ELR (cell line): ENCODE data around the gene RDH11.
"Not testable (repeated sequence)": the region's sequence is repeated elsewhere in the genome, so short reads cannot be mapped to it uniquely, and the experiment has no call there.

Source experiments
- DNase-seq: peaks from one replicate; pipeline ENCODE4 v3.0.0-alpha.2; 2015; ENCODE audit warnings: low read depth

Gene RDH11

GRCh38 chr14:67695394-67695949, at the start of gene RDH11:
Gene RDH11, minus strand, starts transcription at chr14:67695764. Its CDS starts 61 bp downstream, at chr14:67695703.
- peak; percentile 95 for DNase-seq

GRCh38 chr14:67744046-67744445, 48.5 kb upstream of the RDH11 start:
- no peak for DNase-seq

- DNase-seq, result peak; percentile 94
These were observed 43.4 kb upstream of the RDH11 start for GRCh38 chr14:67738740-67739504.

GRCh38 chr14:67736771-67737170, 41.2 kb upstream of the RDH11 start:
- no peak for DNase-seq

- no peak for DNase-seq
These were observed 40.0 kb upstream of the RDH11 start for GRCh38 chr14:67735336-67736147.

- DNase-seq, result peak; percentile 44
These were observed 39.1 kb upstream of the RDH11 start for GRCh38 chr14:67734675-67735074.

- DNase-seq, result no peak
These were observed 38.1 kb upstream of the RDH11 start for GRCh38 chr14:67733616-67734015.

GRCh38 chr14:67729072-67729885, 33.7 kb upstream of the RDH11 start:
- no peak for DNase-seq

- DNase-seq, result no peak
These were observed 32.7 kb upstream of the RDH11 start for GRCh38 chr14:67728258-67728657.

- no peak for DNase-seq
These were observed 31.8 kb upstream of the RDH11 start for GRCh38 chr14:67727361-67727760.

GRCh38 chr14:67725171-67725570, 29.6 kb upstream of the RDH11 start:
- no peak for DNase-seq

GRCh38 chr14:67722293-67722692, 26.7 kb upstream of the RDH11 start:
- peak; percentile 14 for DNase-seq

- DNase-seq, result no peak
These were observed 26.3 kb upstream of the RDH11 start for GRCh38 chr14:67721875-67722274.

GRCh38 chr14:67719866-67720265, 24.3 kb upstream of the RDH11 start:
- DNase-seq, result no peak

- DNase-seq, result not testable (repeated sequence)
These were observed 23.8 kb upstream of the RDH11 start for GRCh38 chr14:67719385-67719784.

- DNase-seq, result no peak
These were observed 22.7 kb upstream of the RDH11 start for GRCh38 chr14:67718265-67718664.

GRCh38 chr14:67717048-67717447, 21.5 kb upstream of the RDH11 start:
- DNase-seq, result no peak

GRCh38 chr14:67710209-67710608, 14.6 kb upstream of the RDH11 start:
- DNase-seq, result peak; percentile 38

- DNase-seq, result not testable (repeated sequence)
These were observed 14.2 kb upstream of the RDH11 start for GRCh38 chr14:67709796-67710195.

GRCh38 chr14:67709346-67709745, 13.8 kb upstream of the RDH11 start:
- DNase-seq, result not testable (repeated sequence)

GRCh38 chr14:67705211-67705610, 9.6 kb upstream of the RDH11 start:
- no peak for DNase-seq

- DNase-seq, result peak; percentile 71
These were observed 9.0 kb upstream of the RDH11 start for GRCh38 chr14:67704484-67705089.
